ENCODE data around the gene ACOXL. TPM values are rescaled to one million over a fixed set of nuclear protein-coding genes. Genes with fewer than 3 reads are reported as not detected.

The ACOXL gene
- polyA plus RNA-seq, 2 donors = not detected

DNA sequence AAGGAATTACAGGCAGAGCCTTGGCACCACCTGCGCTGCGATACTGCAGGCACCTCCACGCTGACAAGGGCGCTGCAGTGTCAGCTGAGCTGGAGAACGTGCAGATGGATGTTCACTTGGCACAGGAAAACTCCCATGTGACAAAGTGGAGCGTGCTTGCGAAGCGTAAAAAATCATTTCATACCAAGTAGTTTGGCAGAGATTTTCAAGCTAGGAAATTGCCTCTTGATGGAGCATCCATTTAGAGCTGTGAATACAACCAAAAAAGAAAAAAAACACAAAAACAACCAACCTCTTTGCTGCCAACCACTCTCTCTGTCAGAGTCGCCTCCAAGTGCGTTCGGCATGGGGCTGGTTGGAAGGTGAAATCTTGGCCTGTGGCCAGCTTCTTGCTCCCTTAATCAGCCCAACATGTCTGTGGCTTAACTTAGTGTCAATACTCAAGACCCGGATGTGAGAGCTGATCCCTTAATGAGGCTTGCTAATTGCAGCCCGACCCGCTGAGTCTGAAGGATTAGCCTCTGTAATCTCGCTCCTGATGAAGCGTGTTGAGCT is 38.1 kb downstream of the ACOXL start:
- Histone ChIP-seq H3K4me1 (ENCODE audit: control insufficient read depth in 2 of 2, insufficient read depth in 2 of 2, low read length in 1 of 2) (peaks cover 0 to 7% of the 10 kb centered on the region in 2 donors), H3K27ac (ENCODE audit: low read depth in 2 of 2, low read length in 1 of 2) (no peak overlapping the region), H3K9me3 (ENCODE audit: control insufficient read depth in 2 of 2, insufficient read depth in 1 of 2, low read depth in 1 of 2, low read length in 1 of 2) (peaks cover 0 to 2% of the 10 kb centered on the region in 2 donors), H3K36me3 (ENCODE audit: control insufficient read depth in 2 of 2, insufficient read depth in 2 of 2, low read length in 1 of 2) (no peaks in the 10 kb centered on the region), H3K4me3 (ENCODE audit: low read depth in 1 of 2, low read length in 2 of 2) (no peak overlapping the region), H3K27me3 (ENCODE audit: control insufficient read depth in 1 of 2, insufficient read depth in 2 of 2, low read length in 2 of 2) (no peaks in the 10 kb centered on the region)
- WGBS, 2 donors = 32 to 39% methylated on average over 16 of the region's 16 CpGs

DNA sequence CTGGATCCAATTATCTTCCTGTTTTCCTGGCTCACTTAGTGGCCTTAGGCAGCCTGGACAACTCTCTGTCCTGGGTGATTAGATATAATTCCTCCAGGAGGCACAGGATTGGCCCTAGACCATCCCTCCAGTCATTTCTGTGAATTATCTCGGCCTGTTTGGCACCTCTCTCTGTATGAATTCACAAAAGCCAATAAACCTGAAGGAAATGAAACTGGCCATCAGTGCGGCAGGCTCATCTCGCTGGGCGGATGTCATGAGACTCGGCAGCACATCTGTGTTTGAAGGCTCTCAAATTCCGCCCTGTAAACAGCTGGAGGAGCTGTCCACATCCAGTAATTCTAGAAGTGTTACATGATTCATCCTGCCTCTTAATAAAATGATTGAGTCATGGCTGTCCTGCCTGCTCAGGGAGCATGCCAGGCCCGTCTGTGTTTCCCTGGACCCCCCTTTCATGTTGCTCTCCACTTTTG is 38.6 kb downstream of the ACOXL start:
- H3K36me3 ChIP-seq (ENCODE audit: control insufficient read depth in 2 of 2, insufficient read depth in 2 of 2, low read length in 1 of 2) = no peaks in the 10 kb centered on the region
- 29 to 39% methylated on average over 7 of the region's 7 CpGs for WGBS, 2 donors
- no peaks in the 10 kb centered on the region for H3K27me3 ChIP-seq (ENCODE audit: control insufficient read depth in 1 of 2, insufficient read depth in 2 of 2, low read length in 2 of 2)
- H3K4me3 ChIP-seq (ENCODE audit: low read depth in 1 of 2, low read length in 2 of 2) = no peak overlapping the region
- H3K4me1 ChIP-seq (ENCODE audit: control insufficient read depth in 2 of 2, insufficient read depth in 2 of 2, low read length in 1 of 2) = peaks cover 0 to 7% of the 10 kb centered on the region in 2 donors
- H3K9me3 ChIP-seq (ENCODE audit: control insufficient read depth in 2 of 2, insufficient read depth in 1 of 2, low read depth in 1 of 2, low read length in 1 of 2) = peaks cover 0 to 2% of the 10 kb centered on the region in 2 donors
- no peak overlapping the region for H3K27ac ChIP-seq (ENCODE audit: low read depth in 2 of 2, low read length in 1 of 2)

DNA sequence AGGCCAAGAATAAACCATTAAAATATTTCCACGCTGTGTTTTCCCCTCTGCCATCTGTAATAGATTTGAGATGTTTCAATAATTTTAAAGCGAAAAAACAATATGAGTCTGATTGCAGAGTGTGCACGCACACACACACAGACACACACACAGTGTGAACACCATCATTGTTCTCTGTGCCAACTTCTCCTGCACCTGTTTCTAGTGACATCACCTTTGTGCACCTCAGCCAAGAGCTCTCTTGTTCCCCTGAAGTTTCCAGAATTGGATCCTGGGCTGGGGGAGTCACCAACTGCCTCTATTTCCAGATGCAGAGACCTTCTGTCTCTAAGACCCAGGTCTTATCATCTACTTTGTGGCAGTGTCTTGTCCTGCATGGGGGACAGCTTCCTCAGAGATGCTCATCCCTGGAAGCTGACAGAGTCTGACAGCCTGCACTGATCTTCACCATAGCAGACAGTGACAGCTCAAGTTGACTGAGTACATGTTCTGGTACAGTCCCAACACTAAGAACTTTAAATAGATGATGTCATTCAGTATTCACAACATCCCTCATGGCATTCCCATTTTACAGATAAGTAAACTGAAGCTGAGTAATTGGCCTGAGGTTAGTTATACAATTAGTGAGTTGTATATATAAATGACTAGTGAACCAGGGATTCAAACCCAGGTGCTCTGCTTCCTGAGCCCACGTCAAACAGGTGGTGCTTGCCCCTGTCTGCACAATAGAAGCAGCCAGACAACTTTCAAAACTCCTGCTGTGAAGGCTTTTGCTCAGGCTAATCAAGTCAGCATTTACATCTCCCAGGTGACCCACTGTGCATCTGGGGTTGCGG is 39.4 kb downstream of the ACOXL start:
- H3K4me3 ChIP-seq (ENCODE audit: low read depth in 1 of 2, low read length in 2 of 2) = no peak overlapping the region
- H3K36me3 ChIP-seq (ENCODE audit: control insufficient read depth in 2 of 2, insufficient read depth in 2 of 2, low read length in 1 of 2) = no peaks in the 10 kb centered on the region
- H3K4me1 ChIP-seq (ENCODE audit: control insufficient read depth in 2 of 2, insufficient read depth in 2 of 2, low read length in 1 of 2) = peaks cover 0 to 7% of the 10 kb centered on the region in 2 donors
- no peaks in the 10 kb centered on the region for H3K27me3 ChIP-seq (ENCODE audit: control insufficient read depth in 1 of 2, insufficient read depth in 2 of 2, low read length in 2 of 2)
- no peak overlapping the region for H3K27ac ChIP-seq (ENCODE audit: low read depth in 2 of 2, low read length in 1 of 2)
- H3K9me3 ChIP-seq (ENCODE audit: control insufficient read depth in 2 of 2, insufficient read depth in 1 of 2, low read depth in 1 of 2, low read length in 1 of 2) = no peaks in the 10 kb centered on the region
- 74 to 78% methylated on average over 5 of the region's 5 CpGs for WGBS, 2 donors

DNA sequence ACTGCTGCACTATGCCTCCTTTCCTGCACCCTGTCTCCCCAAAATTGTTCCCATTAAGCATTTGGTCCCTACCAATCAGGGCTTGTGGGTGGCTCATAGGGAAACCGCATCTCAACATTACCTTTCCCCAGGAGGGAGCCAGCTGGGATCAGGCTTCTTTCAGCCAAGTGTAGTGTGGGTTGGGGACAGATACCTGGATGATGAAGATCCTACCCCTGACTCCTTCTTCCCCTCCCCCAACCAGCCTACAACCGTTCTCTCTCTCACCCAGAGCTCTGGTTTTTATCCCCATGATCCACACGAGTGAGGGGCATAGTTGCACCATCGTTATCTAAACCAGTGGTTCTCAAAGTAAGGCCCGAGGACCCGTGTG is 40.0 kb downstream of the ACOXL start:
- 69 to 73% methylated on average over 6 of the region's 6 CpGs for WGBS, 2 donors

DNA sequence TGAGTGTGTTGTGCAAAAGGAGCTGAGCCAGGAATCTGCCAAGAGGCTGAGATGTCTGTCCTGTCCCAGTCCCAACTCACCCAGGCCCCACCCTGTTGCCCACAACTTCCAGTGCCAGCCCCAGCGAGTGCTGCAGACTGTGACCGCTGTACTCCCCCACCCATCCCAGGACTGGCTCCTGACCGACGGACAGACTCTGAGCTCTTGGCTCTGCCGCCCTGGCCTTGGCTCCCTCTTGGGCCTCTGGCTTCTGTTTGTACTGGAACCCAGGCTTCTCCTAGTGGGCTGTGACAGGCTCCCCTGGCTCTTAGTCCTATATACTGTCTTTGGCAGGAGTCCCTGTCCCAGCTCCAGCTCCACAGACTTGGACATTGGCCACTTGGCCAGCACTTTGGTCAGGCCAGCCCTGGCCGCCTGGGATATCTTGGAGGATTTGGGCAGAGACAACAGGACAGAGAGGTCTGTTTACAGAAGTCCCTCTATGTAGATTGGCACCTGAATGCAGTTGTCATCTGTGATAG is 41.1 kb downstream of the ACOXL start:
- H3K27ac ChIP-seq (ENCODE audit: low read depth in 2 of 2, low read length in 1 of 2) = no peak overlapping the region
- peaks cover 0 to 7% of the 10 kb centered on the region in 2 donors for H3K4me1 ChIP-seq (ENCODE audit: control insufficient read depth in 2 of 2, insufficient read depth in 2 of 2, low read length in 1 of 2)
- no peaks in the 10 kb centered on the region for H3K36me3 ChIP-seq (ENCODE audit: control insufficient read depth in 2 of 2, insufficient read depth in 2 of 2, low read length in 1 of 2)
- no peak overlapping the region for H3K4me3 ChIP-seq (ENCODE audit: low read depth in 1 of 2, low read length in 2 of 2)
- 56% methylated on average over 6 of the region's 6 CpGs for WGBS, 2 donors
- H3K9me3 ChIP-seq (ENCODE audit: control insufficient read depth in 2 of 2, insufficient read depth in 1 of 2, low read depth in 1 of 2, low read length in 1 of 2) = no peaks in the 10 kb centered on the region
- H3K27me3 ChIP-seq (ENCODE audit: control insufficient read depth in 1 of 2, insufficient read depth in 2 of 2, low read length in 2 of 2) = no peaks in the 10 kb centered on the region

More for the DNA sequence above, 40.0 kb downstream of the ACOXL start:
- Histone ChIP-seq H3K27me3 (ENCODE audit: control insufficient read depth in 1 of 2, insufficient read depth in 2 of 2, low read length in 2 of 2) (no peaks in the 10 kb centered on the region), H3K4me1 (ENCODE audit: control insufficient read depth in 2 of 2, insufficient read depth in 2 of 2, low read length in 1 of 2) (peaks cover 0 to 7% of the 10 kb centered on the region in 2 donors), H3K4me3 (ENCODE audit: low read depth in 1 of 2, low read length in 2 of 2) (no peak overlapping the region), H3K27ac (ENCODE audit: low read depth in 2 of 2, low read length in 1 of 2) (no peak overlapping the region), H3K9me3 (ENCODE audit: control insufficient read depth in 2 of 2, insufficient read depth in 1 of 2, low read depth in 1 of 2, low read length in 1 of 2) (no peaks in the 10 kb centered on the region), H3K36me3 (ENCODE audit: control insufficient read depth in 2 of 2, insufficient read depth in 2 of 2, low read length in 1 of 2) (no peaks in the 10 kb centered on the region)

DNA sequence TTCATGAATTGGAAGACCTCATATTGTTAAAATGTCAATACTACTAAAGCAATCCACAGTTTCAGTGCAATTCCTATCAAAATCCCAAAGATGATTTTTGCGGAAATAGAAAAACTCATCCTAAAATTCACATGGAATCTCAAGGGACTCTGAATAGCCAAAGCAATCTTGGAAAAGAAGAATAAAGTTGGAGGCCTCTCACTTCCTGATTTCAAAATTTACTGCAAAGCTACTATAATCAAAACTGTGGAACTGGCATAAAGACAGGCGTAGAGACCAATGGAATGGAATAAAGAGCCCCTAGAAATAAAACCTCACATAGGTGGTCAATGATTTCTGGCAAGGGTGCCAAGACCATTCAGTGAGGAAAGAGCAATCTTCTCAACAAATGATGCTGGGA is 42.3 kb downstream of the ACOXL start:
- Histone ChIP-seq H3K36me3 (ENCODE audit: control insufficient read depth in 2 of 2, insufficient read depth in 2 of 2, low read length in 1 of 2) (no peaks in the 10 kb centered on the region), H3K4me3 (ENCODE audit: low read depth in 1 of 2, low read length in 2 of 2) (no peak overlapping the region), H3K27me3 (ENCODE audit: control insufficient read depth in 1 of 2, insufficient read depth in 2 of 2, low read length in 2 of 2) (no peaks in the 10 kb centered on the region), H3K4me1 (ENCODE audit: control insufficient read depth in 2 of 2, insufficient read depth in 2 of 2, low read length in 1 of 2) (peaks cover 0 to 7% of the 10 kb centered on the region in 2 donors), H3K9me3 (ENCODE audit: control insufficient read depth in 2 of 2, insufficient read depth in 1 of 2, low read depth in 1 of 2, low read length in 1 of 2) (no peaks in the 10 kb centered on the region), H3K27ac (ENCODE audit: low read depth in 2 of 2, low read length in 1 of 2) (no peak overlapping the region)
- 85 to 95% methylated on average over 2 of the region's 2 CpGs for WGBS, 2 donors

DNA sequence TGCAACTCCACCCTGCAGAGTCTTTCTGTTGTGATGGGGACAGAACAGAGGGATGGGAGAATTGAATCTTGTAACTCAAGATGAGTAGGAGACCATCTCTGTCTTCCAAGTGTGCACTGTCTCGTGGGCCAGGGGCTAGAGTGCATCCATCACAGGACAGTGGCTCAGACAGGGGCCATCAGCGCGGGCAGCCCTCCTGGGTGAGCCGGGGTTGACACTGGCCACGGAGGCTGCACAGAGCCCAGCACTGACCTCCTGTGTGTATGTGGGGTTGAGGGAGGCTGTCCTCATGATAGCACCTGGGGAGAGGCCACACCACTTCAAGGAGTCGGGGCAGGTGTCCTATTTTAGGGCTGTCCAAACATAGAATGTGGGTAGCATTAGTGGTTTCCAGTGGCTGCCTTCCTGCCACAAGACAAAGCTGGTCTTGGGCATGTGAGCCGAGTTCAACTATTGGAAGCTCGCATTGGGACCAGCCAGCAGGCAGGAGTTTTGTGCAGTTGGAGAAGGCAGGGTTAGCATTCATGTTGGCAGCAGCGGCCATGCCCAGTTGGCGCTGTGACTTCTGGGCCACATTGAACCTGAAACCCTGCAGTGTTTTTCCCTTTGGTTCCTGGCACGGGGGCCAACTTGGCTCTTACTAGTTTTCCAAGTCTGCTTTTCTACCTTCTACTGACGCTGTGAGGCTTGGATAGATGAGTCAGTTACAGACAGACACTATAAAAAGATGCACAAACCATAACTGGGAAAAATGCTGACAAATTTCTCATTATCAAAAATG is 45.3 kb downstream of the ACOXL start:
- Histone ChIP-seq H3K4me3 (ENCODE audit: low read depth in 1 of 2, low read length in 2 of 2) (no peak overlapping the region), H3K36me3 (ENCODE audit: control insufficient read depth in 2 of 2, insufficient read depth in 2 of 2, low read length in 1 of 2) (no peaks in the 10 kb centered on the region), H3K9me3 (ENCODE audit: control insufficient read depth in 2 of 2, insufficient read depth in 1 of 2, low read depth in 1 of 2, low read length in 1 of 2) (no peaks in the 10 kb centered on the region), H3K27me3 (ENCODE audit: control insufficient read depth in 1 of 2, insufficient read depth in 2 of 2, low read length in 2 of 2) (no peaks in the 10 kb centered on the region), H3K27ac (ENCODE audit: low read depth in 2 of 2, low read length in 1 of 2) (no peak overlapping the region), H3K4me1 (ENCODE audit: control insufficient read depth in 2 of 2, insufficient read depth in 2 of 2, low read length in 1 of 2) (peaks cover 0 to 5% of the 10 kb centered on the region in 2 donors)
- 80 to 88% methylated on average over 12 of the region's 12 CpGs for WGBS, 2 donors

DNA sequence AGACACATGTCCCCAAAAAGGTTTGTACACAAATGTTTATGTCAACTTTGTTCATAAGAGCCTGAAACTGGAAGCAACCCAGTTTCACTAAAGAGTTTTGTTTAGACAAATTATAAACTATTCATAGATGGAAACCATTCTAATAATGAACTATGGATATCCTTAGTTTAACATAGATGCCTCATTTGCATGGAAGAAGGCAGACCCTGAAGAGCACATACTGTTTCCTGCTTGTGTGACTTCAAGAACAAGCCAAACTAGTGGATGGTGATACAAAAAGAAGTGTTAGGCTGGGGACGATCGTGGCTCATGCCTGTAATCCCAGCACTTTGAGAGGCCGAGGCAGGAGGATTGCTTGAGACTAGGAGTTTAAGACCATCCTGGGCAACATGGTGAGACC is 48.1 kb downstream of the ACOXL start:
- no peak overlapping the region for H3K27ac ChIP-seq (ENCODE audit: low read depth in 2 of 2, low read length in 1 of 2)
- no peaks in the 10 kb centered on the region for H3K27me3 ChIP-seq (ENCODE audit: control insufficient read depth in 1 of 2, insufficient read depth in 2 of 2, low read length in 2 of 2)
- no peaks in the 10 kb centered on the region for H3K36me3 ChIP-seq (ENCODE audit: control insufficient read depth in 2 of 2, insufficient read depth in 2 of 2, low read length in 1 of 2)
- no peaks in the 10 kb centered on the region for H3K9me3 ChIP-seq (ENCODE audit: control insufficient read depth in 2 of 2, insufficient read depth in 1 of 2, low read depth in 1 of 2, low read length in 1 of 2)
- no peaks in the 10 kb centered on the region for H3K4me1 ChIP-seq (ENCODE audit: control insufficient read depth in 2 of 2, insufficient read depth in 2 of 2, low read length in 1 of 2)
- H3K4me3 ChIP-seq (ENCODE audit: low read depth in 1 of 2, low read length in 2 of 2) = no peak overlapping the region
- WGBS, 2 donors = 84 to 87% methylated on average over 3 of the region's 3 CpGs

DNA sequence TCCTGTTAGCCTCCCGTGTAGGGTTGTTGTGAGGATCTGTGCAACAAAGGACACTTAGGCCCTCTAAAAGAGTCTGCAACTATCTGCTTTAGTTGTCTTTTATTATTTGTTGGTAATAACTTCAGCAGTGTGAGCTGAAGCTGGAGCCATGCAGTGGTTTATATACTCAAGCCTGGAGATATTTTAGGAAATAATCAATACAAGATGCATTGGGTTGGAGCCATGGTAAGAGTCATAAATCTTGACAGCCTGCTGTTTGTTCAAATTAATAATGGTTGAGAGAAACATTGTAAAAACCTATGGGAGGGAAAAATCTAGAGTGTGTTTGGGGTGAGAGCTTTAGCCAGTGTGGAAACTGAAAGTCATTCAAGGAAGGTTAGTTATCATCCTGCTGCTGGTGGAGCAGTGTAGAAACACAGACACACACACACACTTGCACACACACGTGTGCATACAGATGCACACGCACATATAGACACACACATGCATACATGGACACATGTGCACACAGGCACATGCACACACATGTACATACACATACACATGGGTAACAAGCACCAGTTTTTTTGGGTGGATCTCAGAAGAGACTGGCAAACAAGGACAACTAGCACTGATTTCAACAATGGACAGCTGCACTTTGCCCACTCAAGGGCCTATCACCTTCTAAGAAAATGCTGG is 51.0 kb downstream of the ACOXL start:
- Histone ChIP-seq H3K9me3 (ENCODE audit: control insufficient read depth in 2 of 2, insufficient read depth in 1 of 2, low read depth in 1 of 2, low read length in 1 of 2) (no peaks in the 10 kb centered on the region), H3K27ac (ENCODE audit: low read depth in 2 of 2, low read length in 1 of 2) (no peak overlapping the region), H3K4me1 (ENCODE audit: control insufficient read depth in 2 of 2, insufficient read depth in 2 of 2, low read length in 1 of 2) (no peaks in the 10 kb centered on the region), H3K27me3 (ENCODE audit: control insufficient read depth in 1 of 2, insufficient read depth in 2 of 2, low read length in 2 of 2) (no peaks in the 10 kb centered on the region), H3K4me3 (ENCODE audit: low read depth in 1 of 2, low read length in 2 of 2) (no peak overlapping the region), H3K36me3 (ENCODE audit: control insufficient read depth in 2 of 2, insufficient read depth in 2 of 2, low read length in 1 of 2) (no peaks in the 10 kb centered on the region)
- 72 to 79% methylated on average over 3 of the region's 3 CpGs for WGBS, 2 donors

Data from esophagus (tissue), 2 donors.